Measurements from ENCODE around the gene FOXK2.

DNA sequence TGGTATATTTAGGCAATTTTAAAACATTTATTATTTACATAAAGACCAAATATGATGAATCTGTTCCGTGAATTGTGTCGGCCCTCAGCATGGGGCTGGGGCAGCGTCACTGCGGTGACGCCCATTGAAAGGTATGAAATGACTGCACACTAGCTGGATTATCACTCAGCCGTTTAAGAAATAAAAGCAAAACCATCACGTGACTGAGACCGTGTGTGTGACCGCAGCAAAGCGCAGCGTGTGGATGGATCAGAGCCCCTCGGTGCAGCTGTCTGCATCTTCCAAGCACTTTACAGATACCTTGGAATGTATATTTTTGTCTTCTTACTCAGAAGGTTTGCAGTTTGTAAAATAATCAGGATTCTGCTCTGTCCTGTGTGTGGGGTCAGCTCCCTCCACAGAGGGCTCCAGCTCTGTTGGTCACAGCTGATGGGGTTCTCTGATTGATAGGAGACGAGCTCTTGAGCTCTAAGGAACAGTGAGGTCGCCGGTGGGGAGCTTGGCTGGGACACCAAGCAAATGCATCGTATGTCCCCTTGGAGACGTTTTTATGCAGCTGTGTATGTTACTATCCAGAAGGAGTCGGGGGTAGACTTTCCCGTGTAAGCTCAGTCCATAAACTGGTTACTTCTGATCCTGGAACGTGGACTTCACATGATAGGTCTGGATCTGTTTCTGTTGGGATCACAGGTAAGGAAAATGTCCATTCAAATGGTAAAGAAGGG is 83.6 kb downstream of the FOXK2 start:
- TF ChIP-seq, protein P1, sequence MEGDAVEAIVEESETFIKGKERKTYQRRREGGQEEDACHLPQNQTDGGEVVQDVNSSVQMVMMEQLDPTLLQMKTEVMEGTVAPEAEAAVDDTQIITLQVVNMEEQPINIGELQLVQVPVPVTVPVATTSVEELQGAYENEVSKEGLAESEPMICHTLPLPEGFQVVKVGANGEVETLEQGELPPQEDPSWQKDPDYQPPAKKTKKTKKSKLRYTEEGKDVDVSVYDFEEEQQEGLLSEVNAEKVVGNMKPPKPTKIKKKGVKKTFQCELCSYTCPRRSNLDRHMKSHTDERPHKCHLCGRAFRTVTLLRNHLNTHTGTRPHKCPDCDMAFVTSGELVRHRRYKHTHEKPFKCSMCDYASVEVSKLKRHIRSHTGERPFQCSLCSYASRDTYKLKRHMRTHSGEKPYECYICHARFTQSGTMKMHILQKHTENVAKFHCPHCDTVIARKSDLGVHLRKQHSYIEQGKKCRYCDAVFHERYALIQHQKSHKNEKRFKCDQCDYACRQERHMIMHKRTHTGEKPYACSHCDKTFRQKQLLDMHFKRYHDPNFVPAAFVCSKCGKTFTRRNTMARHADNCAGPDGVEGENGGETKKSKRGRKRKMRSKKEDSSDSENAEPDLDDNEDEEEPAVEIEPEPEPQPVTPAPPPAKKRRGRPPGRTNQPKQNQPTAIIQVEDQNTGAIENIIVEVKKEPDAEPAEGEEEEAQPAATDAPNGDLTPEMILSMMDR (IDR thresholded peaks at IDR 0.05 in 4 of 5, conservative IDR thresholded peaks at IDR 0.05 in 1 of 5) = no peak
- no peak for TF ChIP-seq POLR2A (IDR thresholded peaks at IDR 0.05)

Data from gastrocnemius medialis (tissue), 4 donors.